HL-60 (cell line): ENCODE data around the gene SPIB.

Source experiments
- DNase-seq, 2 experiments: peaks; one replicate each; pipeline ENCODE4 v3.0.0-alpha.2; 2010 to 2020; ENCODE audit warnings: low read depth in 1 of 2, low spot score in 1 of 2
- H3K27ac ChIP-seq: fragments of 250-450 bp; sonication (Bioruptor Pico); replicated peaks from 2 replicates; pipeline ENCODE4 v1.5.1; 2020; ENCODE audit warnings: mild to moderate bottlenecking, moderate library complexity
- H3K27me3 ChIP-seq: fragments of 250-450 bp; sonication (Bioruptor Pico); 2 replicates; pipeline ENCODE4 v1.5.1; 2021; ENCODE audit warnings: mild to moderate bottlenecking, moderate library complexity; ENCODE audit not compliant: insufficient read depth, poor library complexity, severe bottlenecking
- H3K4me3 ChIP-seq: replicated peaks from 2 replicates; pipeline ENCODE4 v1.5.1; 2011; ENCODE audit warnings: mild to moderate bottlenecking, control low read depth, low read length; ENCODE audit not compliant: insufficient read depth
- GABPA ChIP-seq: IDR thresholded peaks from 2 replicates; pipeline ENCODE4 v1.6.1; 2012; ENCODE audit warnings: low read depth
- POLR2AphosphoS5 ChIP-seq: IDR thresholded peaks from 2 replicates; pipeline ENCODE4 v1.6.1; 2012; ENCODE audit warnings: low read depth
- REST ChIP-seq: IDR thresholded peaks from 2 replicates; pipeline ENCODE4 v1.6.1; 2012; ENCODE audit warnings: low read depth; ENCODE audit not compliant: insufficient replicate concordance
- SPI1 ChIP-seq: IDR thresholded peaks from 2 replicates; pipeline ENCODE4 v1.6.1; 2012; ENCODE audit warnings: low read depth, mild to moderate bottlenecking, borderline replicate concordance
- TF ChIP-seq, protein P1 (sequence below): IDR thresholded peaks from one replicate; pipeline ENCODE4 v1.5.1; 2011; ENCODE audit warnings: low read length, control low read depth, inconsistent platforms; ENCODE audit not compliant: insufficient read depth

Gene SPIB

GRCh38 chr19:50420808-50421207, 2.1 kb downstream of the SPIB start:
- Histone ChIP-seq H3K27ac (no peak overlapping the region), H3K27me3 (no peaks in the 10 kb centered on the region), H3K4me3 (no peak overlapping the region)
- TF ChIP-seq SPI1: no peak
- no peak for TF ChIP-seq GABPA
- TF ChIP-seq, protein P1, sequence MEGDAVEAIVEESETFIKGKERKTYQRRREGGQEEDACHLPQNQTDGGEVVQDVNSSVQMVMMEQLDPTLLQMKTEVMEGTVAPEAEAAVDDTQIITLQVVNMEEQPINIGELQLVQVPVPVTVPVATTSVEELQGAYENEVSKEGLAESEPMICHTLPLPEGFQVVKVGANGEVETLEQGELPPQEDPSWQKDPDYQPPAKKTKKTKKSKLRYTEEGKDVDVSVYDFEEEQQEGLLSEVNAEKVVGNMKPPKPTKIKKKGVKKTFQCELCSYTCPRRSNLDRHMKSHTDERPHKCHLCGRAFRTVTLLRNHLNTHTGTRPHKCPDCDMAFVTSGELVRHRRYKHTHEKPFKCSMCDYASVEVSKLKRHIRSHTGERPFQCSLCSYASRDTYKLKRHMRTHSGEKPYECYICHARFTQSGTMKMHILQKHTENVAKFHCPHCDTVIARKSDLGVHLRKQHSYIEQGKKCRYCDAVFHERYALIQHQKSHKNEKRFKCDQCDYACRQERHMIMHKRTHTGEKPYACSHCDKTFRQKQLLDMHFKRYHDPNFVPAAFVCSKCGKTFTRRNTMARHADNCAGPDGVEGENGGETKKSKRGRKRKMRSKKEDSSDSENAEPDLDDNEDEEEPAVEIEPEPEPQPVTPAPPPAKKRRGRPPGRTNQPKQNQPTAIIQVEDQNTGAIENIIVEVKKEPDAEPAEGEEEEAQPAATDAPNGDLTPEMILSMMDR: no peak
- no peak for TF ChIP-seq POLR2AphosphoS5
- no peak for TF ChIP-seq REST
- DNase-seq: no peak

- TF ChIP-seq, protein P1: no peak
- no peak for TF ChIP-seq POLR2AphosphoS5
- TF ChIP-seq REST: no peak
- TF ChIP-seq SPI1: no peak
- TF ChIP-seq GABPA: no peak
- no peak for DNase-seq
- Histone ChIP-seq H3K4me3 (no peak overlapping the region), H3K27me3 (no peaks in the 10 kb centered on the region), H3K27ac (no peak overlapping the region)
Measured at GRCh38 chr19:50422397-50423278, 3.9 kb downstream of the SPIB start.

GRCh38 chr19:50423279-50424113, 4.8 kb downstream of the SPIB start:
- Histone ChIP-seq H3K27me3 (no peaks in the 10 kb centered on the region), H3K4me3 (no peak overlapping the region), H3K27ac (no peak overlapping the region)
- TF ChIP-seq GABPA: no peak
- no peak for TF ChIP-seq REST
- no peak for TF ChIP-seq SPI1
- no peak for TF ChIP-seq POLR2AphosphoS5
- TF ChIP-seq, protein P1: no peak
- DNase-seq: no peak
